T-helper 1 cell treated with Interleukin-12 subunit alpha and Interleukin-12 subunit beta and Interleukin-4 antibody, amounts not matched to agents 30 ng/mL and 1 ng/mL, for 36 hours (primary cell): ENCODE data around the gene OTOP2. TPM values are rescaled to one million over a fixed set of nuclear protein-coding genes. Genes with fewer than 3 reads are reported as not detected.
"Not testable (repeated sequence)": the region's sequence is repeated elsewhere in the genome, so short reads cannot be mapped to it uniquely, and the experiment has no call there.

ENCODE experiments used
- intact Hi-C: fragments of 100-400 bp; cut with micrococcal nuclease; formaldehyde crosslinking; loops from one replicate; pipeline ENCODE4 v1.15.1; 2024
- total RNA-seq: library from RNA; stranded (reverse); gene quantifications from 2 replicates; pipeline ENCODE4 v1.2.3, GENCODE V29; 2022

OTOP2 gene
- total RNA-seq, 1 donor from 2014 or later: not detected

GRCh38 chr17:74898376-74898946, 25.6 kb upstream of the OTOP2 start:
- intact Hi-C loops: no loop called here

GRCh38 chr17:74900208-74900607, 23.9 kb upstream of the OTOP2 start:
- intact Hi-C loops: no loop called here

- intact Hi-C loops: no loop called here
Observed at GRCh38 chr17:74901353-74902135, 22.5 kb upstream of the OTOP2 start.

- intact Hi-C loops: no loop called here
Observed at GRCh38 chr17:74903034-74903433, 21.0 kb upstream of the OTOP2 start.

- intact Hi-C loops: no loop called here
Observed at GRCh38 chr17:74903671-74904070, 20.4 kb upstream of the OTOP2 start.

- intact Hi-C loops: no loop called here
Observed at GRCh38 chr17:74904687-74905409, 19.2 kb upstream of the OTOP2 start.

GRCh38 chr17:74906214-74906793, 17.8 kb upstream of the OTOP2 start:
- intact Hi-C loops: not testable (repeated sequence)

GRCh38 chr17:74907012-74907411, 17.1 kb upstream of the OTOP2 start:
- intact Hi-C loops: no loop called here

GRCh38 chr17:74909097-74909496, 15.0 kb upstream of the OTOP2 start:
- intact Hi-C loops: not testable (repeated sequence)

- intact Hi-C loops: not testable (repeated sequence)
Observed at GRCh38 chr17:74911423-74911822, 12.7 kb upstream of the OTOP2 start.

GRCh38 chr17:74916136-74916850, 7.8 kb upstream of the OTOP2 start:
- intact Hi-C loops: no loop called here

- intact Hi-C loops: no loop called here
Observed at GRCh38 chr17:74916851-74917199, 7.2 kb upstream of the OTOP2 start.

- intact Hi-C loops: no loop called here
Observed at GRCh38 chr17:74917430-74917829, 6.6 kb upstream of the OTOP2 start.

GRCh38 chr17:74918906-74919305, 5.2 kb upstream of the OTOP2 start:
- intact Hi-C loops: no loop called here

- intact Hi-C loops: no loop called here
Observed at GRCh38 chr17:74919440-74920305, 4.4 kb upstream of the OTOP2 start.

- intact Hi-C loops: no loop called here
Observed at GRCh38 chr17:74920306-74920620, 3.8 kb upstream of the OTOP2 start.

- intact Hi-C loops: no loop called here
Observed at GRCh38 chr17:74920642-74921025, 3.4 kb upstream of the OTOP2 start.

- intact Hi-C loops: no loop called here
Observed at GRCh38 chr17:74921026-74921681, 2.9 kb upstream of the OTOP2 start.

GRCh38 chr17:74921769-74922168, 2.3 kb upstream of the OTOP2 start:
- intact Hi-C loops: no loop called here

- intact Hi-C loops: no loop called here
Observed at GRCh38 chr17:74922172-74922571, 1.9 kb upstream of the OTOP2 start.
